HEK293T (cell line): ENCODE results near the gene CACNA1G.

Experiments used
- ELF4 ChIP-seq: fragments of 450-650 bp; IDR thresholded peaks from 2 replicates; pipeline ENCODE4 v1.6.1; 2017; ENCODE audit warnings: antibody characterized with exemption
- FOXA1 ChIP-seq: fragments of 450-650 bp; IDR thresholded peaks from 2 replicates; pipeline ENCODE4 v1.6.1; 2016; ENCODE audit warnings: mild to moderate bottlenecking
- FOXM1 ChIP-seq: fragments of 450-650 bp; IDR thresholded peaks from 2 replicates; pipeline ENCODE4 v1.6.1; 2017; ENCODE audit warnings: mild to moderate bottlenecking, borderline replicate concordance
- PKNOX1 ChIP-seq: fragments of 450-650 bp; IDR thresholded peaks from 2 replicates; pipeline ENCODE4 v1.6.1; 2016
- SP1 ChIP-seq: fragments of 450-650 bp; IDR thresholded peaks from 2 replicates; pipeline ENCODE4 v1.6.1; 2017
- ZNF384 ChIP-seq: fragments of 450-650 bp; IDR thresholded peaks from 2 replicates; pipeline ENCODE4 v1.6.1; 2016

- TF ChIP-seq FOXA1: no peak
- no peak for TF ChIP-seq ELF4
- TF ChIP-seq ZNF384: no peak
- no peak for TF ChIP-seq FOXM1
- TF ChIP-seq SP1: no peak
- no peak for TF ChIP-seq PKNOX1
Measured at GRCh38 chr17:50618941-50619340, 58.4 kb downstream of the CACNA1G start.
